HG03520 (cell line): Measurements from ENCODE around the gene P3H2.

Experiments used
- ATAC-seq: cut with Tn5 transposase; IDR thresholded peaks from one replicate; pipeline ENCODE4 v1.9.1; 2021; ENCODE audit warnings: mild to moderate bottlenecking, moderate library complexity; ENCODE audit not compliant: unreplicated experiment

P3H2 gene

DNA sequence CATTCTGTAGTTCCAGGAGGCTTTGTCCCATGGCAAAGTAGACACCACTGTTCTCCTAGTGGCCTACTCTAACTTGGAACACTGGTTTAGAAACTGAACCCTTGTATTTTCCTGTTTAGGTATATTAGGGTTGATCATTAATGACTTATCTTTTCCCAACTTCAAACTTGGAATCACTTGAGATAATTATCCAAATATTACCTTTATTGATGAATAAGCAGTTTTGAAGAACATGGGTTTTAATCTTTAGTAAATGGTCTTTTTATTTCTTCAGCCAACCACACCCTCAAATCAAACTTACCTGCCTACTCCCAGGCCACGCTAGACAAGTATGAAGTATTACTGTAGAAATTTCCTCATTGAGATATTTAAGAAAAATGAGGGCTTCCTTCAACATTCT lies 6.5 kb upstream of the P3H2 start:
- ATAC-seq, result no peak

DNA sequence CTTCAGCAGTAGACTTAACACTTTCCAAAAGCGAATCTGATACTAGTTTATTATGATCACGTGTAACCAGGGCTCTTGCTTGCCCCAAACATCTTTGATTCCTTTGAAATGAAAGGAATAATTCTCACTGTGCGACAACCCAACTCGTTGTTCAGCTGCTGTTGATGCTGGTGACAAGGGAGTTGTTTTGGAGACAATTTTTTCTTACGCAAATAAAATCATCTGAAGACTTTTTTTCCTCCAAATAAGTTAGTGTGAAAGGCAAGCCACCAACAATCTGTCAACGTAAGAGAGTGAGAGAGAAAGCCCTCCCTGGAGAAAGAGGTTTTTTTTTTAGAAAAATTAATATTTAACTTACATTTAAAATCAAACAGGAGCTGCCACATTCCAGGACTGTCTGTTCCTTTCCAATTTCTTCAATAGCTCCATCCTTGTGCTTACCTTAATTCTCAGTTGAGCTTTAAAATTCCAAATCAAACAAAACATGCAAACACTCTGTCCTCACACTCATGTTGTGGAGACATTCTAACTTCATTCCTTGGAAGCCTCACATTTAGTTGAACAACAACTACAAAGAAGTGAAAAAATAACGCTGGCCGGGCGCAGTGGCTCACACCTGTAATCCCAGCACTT lies 4.9 kb upstream of the P3H2 start:
- ATAC-seq, result no peak

DNA sequence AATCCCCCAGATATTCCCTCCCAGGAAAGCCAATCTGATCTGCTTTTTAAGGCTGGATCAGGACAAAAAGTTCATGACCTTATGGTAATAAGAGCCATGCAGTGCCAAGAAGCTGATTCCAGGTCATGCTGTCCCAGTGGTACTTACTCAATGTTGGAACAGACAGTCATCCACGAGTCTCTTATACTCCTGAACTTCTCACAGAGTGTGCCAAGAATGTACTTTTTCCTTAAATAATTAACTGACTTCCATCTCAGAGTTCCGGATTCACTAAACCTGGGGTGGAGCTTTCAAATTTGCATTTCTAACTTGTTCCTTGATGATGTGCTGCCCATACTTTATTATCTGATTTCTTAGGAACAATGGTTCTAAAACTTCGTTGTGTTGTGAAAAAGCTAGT lies 3.4 kb upstream of the P3H2 start:
- no peak for ATAC-seq

GRCh38 chr3:190122198-190122771 lies 1.6 kb upstream of the P3H2 start:
- no peak for ATAC-seq

GRCh38 chr3:190121383-190121782 lies 686 bp upstream of the P3H2 start:
- no peak for ATAC-seq

- ATAC-seq, result no peak
Observed at GRCh38 chr3:190121061-190121377, 322 bp upstream of the P3H2 start.

DNA sequence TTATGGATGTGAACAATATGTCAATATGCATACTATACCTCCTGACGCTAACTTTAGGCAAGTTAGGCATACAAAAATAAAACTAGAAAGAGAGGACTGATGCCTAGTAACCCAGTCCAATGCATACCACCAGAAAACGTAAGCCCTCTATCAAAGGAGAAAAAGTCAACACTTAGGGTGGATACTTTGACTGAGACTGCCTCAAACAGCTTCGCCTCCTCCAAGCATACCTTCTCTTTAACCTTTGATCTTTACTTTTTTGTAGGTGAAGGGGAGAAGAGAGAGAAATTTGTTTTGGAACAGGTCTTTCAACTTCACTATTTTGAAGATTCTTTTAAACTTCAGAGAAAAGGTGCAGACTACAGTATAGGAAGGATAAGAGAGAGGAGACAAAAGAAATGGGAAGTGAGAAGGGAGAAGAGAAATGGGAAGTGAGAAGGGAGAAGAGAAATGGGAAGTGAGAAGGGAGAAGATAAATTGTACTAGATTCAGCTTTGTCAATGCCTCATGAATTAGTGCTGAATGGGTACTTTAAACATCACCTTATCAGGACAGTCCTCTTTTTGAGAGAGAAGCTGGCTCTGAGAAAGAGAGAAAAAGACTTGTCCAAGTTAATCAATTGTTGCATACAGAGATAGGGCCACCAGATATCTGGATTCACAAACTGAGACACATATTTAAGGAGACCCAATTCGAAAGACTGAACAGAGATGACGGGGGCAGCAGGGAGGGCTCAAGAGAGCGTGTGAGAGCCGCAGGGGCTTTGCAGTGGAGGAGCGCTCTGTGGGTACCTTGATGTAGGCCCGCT lies 1.0 kb downstream of the P3H2 start:
- ATAC-seq, result peak; percentile 12

- no peak for ATAC-seq
Observed at GRCh38 chr3:190118438-190118837, 2.3 kb downstream of the P3H2 start.

- ATAC-seq, result no peak
Observed at GRCh38 chr3:190117981-190118380, 2.7 kb downstream of the P3H2 start.

- ATAC-seq, result no peak
Observed at GRCh38 chr3:190116551-190117067, 4.1 kb downstream of the P3H2 start.

DNA sequence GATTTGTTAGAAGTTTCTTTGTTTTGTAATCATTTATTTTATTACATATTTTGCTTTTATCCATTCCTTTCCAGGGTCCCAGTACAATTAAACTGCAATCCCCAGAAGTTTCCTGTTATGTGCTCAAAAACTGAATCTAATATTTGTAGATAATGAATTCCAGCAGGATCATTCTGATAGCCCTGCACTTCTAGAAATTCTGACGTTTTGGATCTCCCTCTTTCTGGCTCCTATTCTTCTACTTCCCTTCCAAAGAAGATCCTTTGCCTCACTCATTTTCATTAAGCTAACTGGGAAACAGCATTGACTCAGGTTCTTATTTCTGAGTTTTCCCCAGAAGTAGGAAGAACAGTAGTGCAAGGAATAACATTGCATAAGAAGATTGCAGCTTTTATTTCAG lies 9.9 kb downstream of the P3H2 start:
- ATAC-seq, result no peak

DNA sequence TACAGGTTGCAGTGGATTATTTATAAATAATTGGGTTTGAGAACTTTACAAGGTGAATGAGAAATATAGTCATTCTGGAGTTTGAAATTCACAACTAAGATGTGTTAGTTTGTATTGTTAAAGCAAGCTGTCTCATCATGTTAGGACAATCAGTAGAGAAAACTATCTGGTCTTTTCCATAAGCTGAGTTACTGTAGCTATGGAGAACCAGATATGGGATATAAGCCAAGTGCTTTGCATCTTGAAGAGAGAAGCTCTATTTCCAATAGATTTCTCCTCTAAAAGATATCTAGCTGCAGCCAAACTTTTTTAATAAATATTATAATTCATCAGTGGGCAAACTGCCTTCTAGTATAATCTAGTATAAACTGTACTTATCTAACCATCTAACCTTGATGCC lies 11.3 kb downstream of the P3H2 start:
- ATAC-seq, result no peak

- ATAC-seq, result no peak
Observed at GRCh38 chr3:190108804-190109203, 11.9 kb downstream of the P3H2 start.

DNA sequence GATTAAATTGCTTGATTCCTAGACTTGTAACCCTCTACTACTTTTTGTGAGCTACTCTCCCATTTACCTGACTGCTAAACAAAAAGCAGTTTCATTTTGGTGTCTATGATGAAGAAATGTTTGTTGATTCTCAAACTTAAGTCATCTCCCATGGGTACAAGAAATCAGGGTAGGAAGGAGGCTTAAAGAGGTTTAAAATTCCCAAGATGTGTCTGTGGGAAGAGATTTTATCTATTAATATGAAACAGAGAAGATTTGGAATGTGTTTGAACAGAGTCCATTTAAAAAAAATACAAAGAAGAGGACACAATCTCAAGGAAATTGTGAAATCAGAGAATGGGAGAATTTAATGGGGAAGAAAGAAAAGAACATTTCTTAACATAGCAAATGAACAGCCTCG lies 14.8 kb downstream of the P3H2 start:
- no peak for ATAC-seq

DNA sequence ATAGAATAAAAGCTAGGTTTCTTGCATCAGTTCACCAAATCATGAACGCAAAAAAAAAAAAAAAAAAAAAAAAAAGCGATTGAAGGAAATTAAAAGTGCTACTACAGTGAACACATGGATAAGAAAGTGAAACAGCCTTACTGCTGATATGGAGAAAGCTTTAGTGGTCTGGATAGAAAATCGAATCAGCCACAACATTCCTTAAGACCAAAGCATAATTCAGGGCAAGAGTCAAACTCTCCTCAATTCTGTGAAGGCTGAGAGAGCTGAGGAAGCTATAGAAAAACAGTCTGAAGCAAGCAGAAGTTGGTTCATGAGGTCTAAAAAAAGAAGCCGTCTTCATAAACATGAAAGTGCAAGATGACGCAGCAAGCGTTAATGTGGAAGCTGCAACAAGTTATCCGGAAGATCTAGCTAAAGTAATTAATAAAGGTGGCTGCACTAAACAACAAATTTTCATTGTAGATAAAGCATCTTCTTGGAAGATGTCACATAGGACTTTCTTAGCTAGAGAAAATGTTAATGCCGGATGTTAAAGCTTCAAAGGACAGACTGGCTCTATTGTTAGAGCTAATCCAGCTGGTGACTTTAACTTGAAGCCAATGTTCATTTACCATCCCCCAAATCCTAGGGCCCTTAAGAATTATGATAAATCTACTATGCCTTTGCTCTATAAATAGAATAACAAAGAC lies 19.2 kb downstream of the P3H2 start:
- no peak for ATAC-seq

DNA sequence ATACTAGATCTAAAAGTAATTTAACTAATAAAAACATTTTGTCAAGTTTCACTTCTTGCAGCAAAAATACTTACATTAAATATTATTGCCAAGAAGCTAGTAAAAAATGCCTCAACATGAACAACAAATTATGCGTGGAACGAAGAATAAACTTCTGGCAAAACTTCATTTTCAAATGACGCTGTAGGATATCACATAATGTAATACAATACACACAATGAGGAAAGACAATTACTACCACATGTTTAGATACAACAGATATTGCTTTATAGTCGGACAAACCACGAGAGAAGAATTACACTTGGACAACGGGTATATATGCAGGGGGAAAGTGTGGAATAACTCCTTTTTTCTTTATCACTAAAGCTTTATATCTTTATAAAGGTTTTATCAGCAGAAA lies 21.6 kb downstream of the P3H2 start:
- ATAC-seq, result no peak

DNA sequence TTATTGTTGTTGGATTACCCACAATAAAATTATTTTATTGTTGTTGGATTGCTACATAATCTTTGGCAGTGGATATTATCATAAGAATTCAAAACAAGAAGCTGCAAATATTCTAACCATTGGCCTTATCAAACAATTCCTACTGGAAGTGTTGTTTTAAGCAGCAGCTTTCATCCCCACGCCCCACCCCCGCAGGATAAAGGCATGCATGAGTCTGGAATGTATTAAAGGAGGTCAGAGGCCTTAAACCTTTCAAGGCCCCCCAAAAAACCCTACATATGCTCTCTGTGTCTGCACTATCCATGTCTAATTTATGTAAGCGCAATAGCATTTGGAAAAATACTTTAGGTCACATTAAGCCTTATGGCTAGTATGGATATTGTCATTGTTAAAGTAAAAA lies 23.1 kb downstream of the P3H2 start:
- ATAC-seq, result no peak

- ATAC-seq, result peak; percentile 47
Observed at GRCh38 chr3:190097025-190097424, 23.7 kb downstream of the P3H2 start.

- peak; percentile 44 for ATAC-seq
Observed at GRCh38 chr3:190096345-190096744, 24.4 kb downstream of the P3H2 start.

- no peak for ATAC-seq
Observed at GRCh38 chr3:190094160-190094718, 26.5 kb downstream of the P3H2 start.

GRCh38 chr3:190092250-190092649 lies 28.4 kb downstream of the P3H2 start:
- no peak for ATAC-seq
